ENCODE measurements around the gene SLC40A1.

SLC40A1 gene

DNA sequence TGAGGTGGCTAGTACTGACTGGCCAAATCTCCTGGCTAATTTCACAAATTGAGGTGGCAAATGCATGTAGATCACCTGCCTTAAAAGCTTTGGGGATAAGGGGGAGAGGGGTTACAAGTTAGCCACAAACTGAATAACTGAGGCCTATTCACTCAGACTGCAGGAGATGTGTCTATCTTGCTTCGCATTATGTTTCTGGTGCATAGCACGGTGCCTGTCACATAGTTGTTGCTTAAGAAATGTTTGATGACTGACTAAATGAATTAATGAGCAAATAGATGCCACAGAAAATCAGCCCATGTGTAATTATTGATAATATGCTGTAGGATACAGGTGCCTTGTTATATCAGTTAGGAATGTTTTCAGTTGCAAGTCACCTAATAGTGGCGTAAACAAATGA, 12.5 kb upstream of the SLC40A1 start:
- Histone ChIP-seq H3K9me3 (ENCODE audit: control insufficient read depth, low read length) (no peaks in the 10 kb centered on the region), H3K23ac (ENCODE audit: low read length in 2 of 2) (no peak overlapping the region), H3K14ac (ENCODE audit: low read length in 2 of 2) (no peak overlapping the region), H2BK15ac (ENCODE audit: low read depth, poor library complexity, severe bottlenecking) (no peak overlapping the region), H3K27me3 (ENCODE audit: control insufficient read depth in 1 of 2, insufficient read depth in 1 of 2, low read length in 2 of 2) (no peaks in the 10 kb centered on the region), H3K27ac (ENCODE audit: low read length, poor library complexity, severe bottlenecking) (no peak overlapping the region), H4K91ac (ENCODE audit: low read length) (no peak overlapping the region), H2BK12ac (ENCODE audit: low read length in 2 of 2) (no peak overlapping the region), H3K18ac (ENCODE audit: low read depth in 1 of 2, low read length in 2 of 2) (no peak overlapping the region), H4K8ac (ENCODE audit: low read length) (no peak overlapping the region), H3K4me2 (ENCODE audit: low read length, poor library complexity, severe bottlenecking) (no peak overlapping the region), H3K9ac (ENCODE audit: low read length) (no peak overlapping the region), H2BK5ac (ENCODE audit: low read depth, low read length, poor library complexity, severe bottlenecking) (no peak overlapping the region), H2AFZ (ENCODE audit: low read depth, low read length) (no peak overlapping the region), H3K4me1 (ENCODE audit: control insufficient read depth, insufficient read depth, low read depth, low read length) (no peaks in the 10 kb centered on the region), H3K36me3 (ENCODE audit: control insufficient read depth in 1 of 2, insufficient read depth in 2 of 2, low read depth in 1 of 2, low read length in 2 of 2) (no peaks in the 10 kb centered on the region), H3K4ac (ENCODE audit: low read depth in 1 of 2, low read length in 2 of 2) (no peak overlapping the region), H2BK120ac (ENCODE audit: low read depth, low read length) (no peak overlapping the region), H3K79me1 (replicated peaks; ENCODE audit: low read length, poor library complexity, severe bottlenecking) (no peaks in the 10 kb centered on the region), H2AK5ac (ENCODE audit: low read length, severe bottlenecking) (no peak overlapping the region), H3K4me3 (ENCODE audit: insufficient read depth in 1 of 2, low read depth in 1 of 2, low read length in 2 of 2) (no peak overlapping the region)
- DNase-seq, result no peak
- 97% methylated on average over 3 of the region's 3 CpGs for WGBS

DNA sequence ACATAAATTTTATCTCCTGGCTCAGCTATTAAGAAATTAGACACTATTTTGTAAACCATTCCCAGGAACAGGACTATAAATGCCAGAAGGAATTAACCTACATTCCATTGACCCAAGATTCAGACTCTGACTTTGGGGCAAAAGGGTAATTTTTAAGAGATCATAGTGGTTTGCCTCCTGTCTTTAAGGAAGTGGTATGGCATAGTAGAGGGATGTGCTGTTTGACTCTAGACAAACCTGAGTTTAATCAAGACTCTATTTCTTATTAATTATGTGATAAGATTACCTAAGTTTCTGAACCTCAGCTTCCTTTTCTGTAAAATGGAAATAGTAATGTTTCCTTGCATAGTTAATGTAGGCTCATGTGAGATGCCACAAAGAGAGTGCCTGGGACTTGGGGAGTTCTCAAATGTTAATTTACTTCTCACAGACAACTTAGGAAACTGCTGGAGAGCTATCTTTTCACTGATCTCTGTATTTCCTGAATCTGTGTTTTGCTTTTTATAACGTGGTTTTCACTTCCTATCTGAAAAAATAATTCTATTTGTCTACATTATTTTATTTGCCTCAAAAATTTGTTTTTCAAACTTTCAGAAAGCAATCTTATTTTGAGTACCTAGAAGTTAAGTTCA, 11.9 kb upstream of the SLC40A1 start:
- no peak overlapping the region for H4K91ac ChIP-seq (ENCODE audit: low read length)
- WGBS, result no CpG with 5 or more reads among the region's 1 CpG

DNA sequence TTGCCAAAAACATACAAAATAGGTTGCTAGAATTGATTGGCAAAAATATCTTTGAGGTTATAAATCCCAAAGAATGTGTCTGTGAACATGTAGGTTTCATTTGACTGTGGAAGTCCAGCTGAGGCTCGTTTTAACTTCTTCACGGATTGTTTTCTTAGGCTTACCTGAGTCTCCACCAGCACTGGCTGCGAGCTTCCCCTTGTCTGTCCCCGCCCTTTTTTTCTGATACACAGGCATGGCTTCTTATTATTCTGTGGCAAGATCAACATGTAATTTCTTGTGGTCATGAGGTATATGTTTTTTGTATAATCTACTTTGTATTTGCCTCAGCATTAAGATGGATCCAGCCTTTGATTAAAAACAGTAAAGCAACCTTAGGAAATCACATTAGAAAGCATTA, 7.2 kb upstream of the SLC40A1 start:
- H3K4me1 ChIP-seq (ENCODE audit: control insufficient read depth, insufficient read depth, low read depth, low read length), result no peaks in the 10 kb centered on the region
- H2AK5ac ChIP-seq (ENCODE audit: low read length, severe bottlenecking), result no peak overlapping the region
- no peak overlapping the region for H4K8ac ChIP-seq (ENCODE audit: low read length)
- no peak overlapping the region for H2BK120ac ChIP-seq (ENCODE audit: low read depth, low read length)
- no peak overlapping the region for H2AFZ ChIP-seq (ENCODE audit: low read depth, low read length)
- H3K9me3 ChIP-seq (ENCODE audit: control insufficient read depth, low read length), result no peaks in the 10 kb centered on the region
- 95% methylated on average over 3 of the region's 4 CpGs for WGBS
- no peak overlapping the region for H2BK5ac ChIP-seq (ENCODE audit: low read depth, low read length, poor library complexity, severe bottlenecking)
- H3K18ac ChIP-seq (ENCODE audit: low read depth in 1 of 2, low read length in 2 of 2), result no peak overlapping the region
- H2BK15ac ChIP-seq (ENCODE audit: low read depth, poor library complexity, severe bottlenecking), result no peak overlapping the region
- no peaks in the 10 kb centered on the region for H3K27me3 ChIP-seq (ENCODE audit: control insufficient read depth in 1 of 2, insufficient read depth in 1 of 2, low read length in 2 of 2)
- no peak overlapping the region for H3K4me3 ChIP-seq (ENCODE audit: insufficient read depth in 1 of 2, low read depth in 1 of 2, low read length in 2 of 2)
- H3K14ac ChIP-seq (ENCODE audit: low read length in 2 of 2), result no peak overlapping the region
- no peak overlapping the region for H3K27ac ChIP-seq (ENCODE audit: low read length, poor library complexity, severe bottlenecking)
- no peaks in the 10 kb centered on the region for H3K79me1 ChIP-seq (replicated peaks; ENCODE audit: low read length, poor library complexity, severe bottlenecking)
- no peak overlapping the region for H3K4ac ChIP-seq (ENCODE audit: low read depth in 1 of 2, low read length in 2 of 2)
- no peak overlapping the region for H3K4me2 ChIP-seq (ENCODE audit: low read length, poor library complexity, severe bottlenecking)
- no peaks in the 10 kb centered on the region for H3K36me3 ChIP-seq (ENCODE audit: control insufficient read depth in 1 of 2, insufficient read depth in 2 of 2, low read depth in 1 of 2, low read length in 2 of 2)
- H4K91ac ChIP-seq (ENCODE audit: low read length), result no peak overlapping the region
- H2BK12ac ChIP-seq (ENCODE audit: low read length in 2 of 2), result no peak overlapping the region
- H3K23ac ChIP-seq (ENCODE audit: low read length in 2 of 2), result no peak overlapping the region
- H3K9ac ChIP-seq (ENCODE audit: low read length), result no peak overlapping the region
- DNase-seq, result no peak

More for the DNA sequence above, 11.9 kb upstream of the SLC40A1 start:
- Histone ChIP-seq H3K4ac (ENCODE audit: low read depth in 1 of 2, low read length in 2 of 2) (no peak overlapping the region), H3K4me1 (ENCODE audit: control insufficient read depth, insufficient read depth, low read depth, low read length) (no peaks in the 10 kb centered on the region), H2BK120ac (ENCODE audit: low read depth, low read length) (no peak overlapping the region), H2BK5ac (ENCODE audit: low read depth, low read length, poor library complexity, severe bottlenecking) (no peak overlapping the region), H2BK12ac (ENCODE audit: low read length in 2 of 2) (no peak overlapping the region), H3K4me3 (ENCODE audit: insufficient read depth in 1 of 2, low read depth in 1 of 2, low read length in 2 of 2) (no peak overlapping the region), H3K27me3 (ENCODE audit: control insufficient read depth in 1 of 2, insufficient read depth in 1 of 2, low read length in 2 of 2) (no peaks in the 10 kb centered on the region), H3K14ac (ENCODE audit: low read length in 2 of 2) (no peak overlapping the region), H3K79me1 (replicated peaks; ENCODE audit: low read length, poor library complexity, severe bottlenecking) (no peaks in the 10 kb centered on the region), H3K9me3 (ENCODE audit: control insufficient read depth, low read length) (no peaks in the 10 kb centered on the region), H3K18ac (ENCODE audit: low read depth in 1 of 2, low read length in 2 of 2) (no peak overlapping the region), H3K23ac (ENCODE audit: low read length in 2 of 2) (no peak overlapping the region), H2BK15ac (ENCODE audit: low read depth, poor library complexity, severe bottlenecking) (no peak overlapping the region), H3K9ac (ENCODE audit: low read length) (no peak overlapping the region), H3K36me3 (ENCODE audit: control insufficient read depth in 1 of 2, insufficient read depth in 2 of 2, low read depth in 1 of 2, low read length in 2 of 2) (no peaks in the 10 kb centered on the region), H3K27ac (ENCODE audit: low read length, poor library complexity, severe bottlenecking) (no peak overlapping the region), H2AK5ac (ENCODE audit: low read length, severe bottlenecking) (no peak overlapping the region), H4K8ac (ENCODE audit: low read length) (no peak overlapping the region), H3K4me2 (ENCODE audit: low read length, poor library complexity, severe bottlenecking) (no peak overlapping the region), H2AFZ (ENCODE audit: low read depth, low read length) (no peak overlapping the region)
- DNase-seq, result no peak

DNA sequence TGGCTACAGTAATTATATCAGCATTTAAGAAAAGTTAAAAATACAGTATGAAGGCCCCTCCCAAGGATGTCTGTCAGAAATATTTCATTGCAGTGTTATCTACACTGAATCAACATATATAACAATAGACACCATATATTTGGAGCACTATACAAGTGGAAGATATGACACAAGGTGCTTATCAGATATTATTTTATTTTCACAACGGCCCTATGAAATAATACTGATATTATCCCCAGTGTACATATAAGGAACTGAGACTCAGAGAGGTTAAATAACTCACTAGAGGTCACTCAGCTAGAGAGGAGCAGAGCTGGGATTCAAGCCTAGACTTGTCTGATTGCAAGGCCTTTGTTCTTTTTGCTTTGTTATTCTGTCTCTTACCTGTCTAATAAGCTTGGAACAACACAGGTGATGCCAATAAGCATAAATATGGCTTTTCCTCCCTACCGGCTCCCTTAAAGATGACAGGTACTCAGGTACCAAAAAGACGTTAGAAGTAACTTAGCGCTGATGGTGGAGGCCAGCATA, 4.7 kb upstream of the SLC40A1 start:
- no peak overlapping the region for H2BK120ac ChIP-seq (ENCODE audit: low read depth, low read length)
- H3K27me3 ChIP-seq (ENCODE audit: control insufficient read depth in 1 of 2, insufficient read depth in 1 of 2, low read length in 2 of 2), result peaks cover 0 to 9% of the 10 kb centered on the region in 2 experiments
- no peak overlapping the region for H4K91ac ChIP-seq (ENCODE audit: low read length)
- H2AFZ ChIP-seq (ENCODE audit: low read depth, low read length), result no peak overlapping the region
- no peaks in the 10 kb centered on the region for H3K36me3 ChIP-seq (ENCODE audit: control insufficient read depth in 1 of 2, insufficient read depth in 2 of 2, low read depth in 1 of 2, low read length in 2 of 2)
- H2BK5ac ChIP-seq (ENCODE audit: low read depth, low read length, poor library complexity, severe bottlenecking), result no peak overlapping the region
- no peak overlapping the region for H3K27ac ChIP-seq (ENCODE audit: low read length, poor library complexity, severe bottlenecking)
- no peak overlapping the region for H3K14ac ChIP-seq (ENCODE audit: low read length in 2 of 2)
- no peak overlapping the region for H3K9ac ChIP-seq (ENCODE audit: low read length)
- no peaks in the 10 kb centered on the region for H3K9me3 ChIP-seq (ENCODE audit: control insufficient read depth, low read length)
- H3K79me1 ChIP-seq (replicated peaks; ENCODE audit: low read length, poor library complexity, severe bottlenecking), result no peaks in the 10 kb centered on the region
- H2BK15ac ChIP-seq (ENCODE audit: low read depth, poor library complexity, severe bottlenecking), result no peak overlapping the region
- H3K4me2 ChIP-seq (ENCODE audit: low read length, poor library complexity, severe bottlenecking), result no peak overlapping the region
- no peak overlapping the region for H2BK12ac ChIP-seq (ENCODE audit: low read length in 2 of 2)
- H3K4ac ChIP-seq (ENCODE audit: low read depth in 1 of 2, low read length in 2 of 2), result peak overlapping the region in 1 of 2 experiments; percentile 69
- H3K18ac ChIP-seq (ENCODE audit: low read depth in 1 of 2, low read length in 2 of 2), result no peak overlapping the region
- no peak overlapping the region for H4K8ac ChIP-seq (ENCODE audit: low read length)
- DNase-seq, result no peak
- no peak overlapping the region for H3K23ac ChIP-seq (ENCODE audit: low read length in 2 of 2)
- H2AK5ac ChIP-seq (ENCODE audit: low read length, severe bottlenecking), result no peak overlapping the region
- H3K4me3 ChIP-seq (ENCODE audit: insufficient read depth in 1 of 2, low read depth in 1 of 2, low read length in 2 of 2), result no peak overlapping the region
- 97% methylated on average over 3 of the region's 4 CpGs for WGBS
- H3K4me1 ChIP-seq (ENCODE audit: control insufficient read depth, insufficient read depth, low read depth, low read length), result peaks cover 7% of the 10 kb centered on the region
